ENCODE measurements around the gene GMCL2. TPM values are rescaled to one million over a fixed set of nuclear protein-coding genes. Genes with fewer than 3 reads are reported as not detected.

Gene GMCL2
- total RNA-seq, 1 donor from 2014 or later = not detected

- H3K36me3 ChIP-seq = no peaks in the 10 kb centered on the region
- H3K4me1 ChIP-seq = no peaks in the 10 kb centered on the region
- H3K9me3 ChIP-seq = no peaks in the 10 kb centered on the region
- H3K27me3 ChIP-seq = peaks cover 6% of the 10 kb centered on the region
- H3K27ac ChIP-seq = no peak overlapping the region
- DNase-seq = no peak
- H3K4me3 ChIP-seq = no peak overlapping the region
- intact Hi-C loops (cut with DNase I) = no loop called here
- no peak for ATAC-seq
- TF ChIP-seq CTCF (IDR thresholded peaks at IDR 0.05) = no peak
Measured at GRCh38 chr5:178192787-178193186, 5.6 kb upstream of the GMCL2 start.

- no peak for TF ChIP-seq CTCF (IDR thresholded peaks at IDR 0.05)
- no peaks in the 10 kb centered on the region for H3K9me3 ChIP-seq
- no peak for DNase-seq
- H3K27me3 ChIP-seq = peaks cover 6% of the 10 kb centered on the region
- H3K27ac ChIP-seq = no peak overlapping the region
- intact Hi-C loops (cut with DNase I) = no loop called here
- no peaks in the 10 kb centered on the region for H3K36me3 ChIP-seq
- no peak overlapping the region for H3K4me3 ChIP-seq
- ATAC-seq = no peak
- H3K4me1 ChIP-seq = no peaks in the 10 kb centered on the region
Measured at GRCh38 chr5:178192244-178192643, 5.1 kb upstream of the GMCL2 start.

GRCh38 chr5:178191661-178192060 is 4.5 kb upstream of the GMCL2 start:
- no peak for TF ChIP-seq CTCF (IDR thresholded peaks at IDR 0.05)
- no peak overlapping the region for H3K27ac ChIP-seq
- H3K36me3 ChIP-seq = no peaks in the 10 kb centered on the region
- no peaks in the 10 kb centered on the region for H3K4me1 ChIP-seq
- no peaks in the 10 kb centered on the region for H3K9me3 ChIP-seq
- intact Hi-C loops (cut with DNase I) = no loop called here
- H3K4me3 ChIP-seq = no peak overlapping the region
- H3K27me3 ChIP-seq = peaks cover 6% of the 10 kb centered on the region
- DNase-seq (no peak), ATAC-seq (no peak)

GRCh38 chr5:178189433-178189832 is 2.3 kb upstream of the GMCL2 start:
- intact Hi-C loops (cut with DNase I) = no loop called here
- H3K27me3 ChIP-seq = peaks cover 6% of the 10 kb centered on the region

GRCh38 chr5:178186427-178186826 is 744 bp downstream of the GMCL2 start:
- TF ChIP-seq CTCF (IDR thresholded peaks at IDR 0.05) = no peak
- intact Hi-C loops (cut with DNase I) = no loop called here
- DNase-seq (no peak), ATAC-seq (no peak)
- Histone ChIP-seq H3K27me3 (no peaks in the 10 kb centered on the region), H3K9me3 (no peaks in the 10 kb centered on the region), H3K4me1 (no peaks in the 10 kb centered on the region), H3K27ac (no peak overlapping the region), H3K4me3 (no peak overlapping the region), H3K36me3 (no peaks in the 10 kb centered on the region)

More at GRCh38 chr5:178189433-178189832, 2.3 kb upstream of the GMCL2 start:
- Histone ChIP-seq H3K9me3 (no peaks in the 10 kb centered on the region), H3K36me3 (no peaks in the 10 kb centered on the region), H3K4me1 (no peaks in the 10 kb centered on the region), H3K4me3 (no peak overlapping the region), H3K27ac (no peak overlapping the region)
- DNase-seq (no peak), ATAC-seq (no peak)
- TF ChIP-seq CTCF (IDR thresholded peaks at IDR 0.05) = no peak

Measured in upper lobe of right lung (tissue), 1 donor.